HG03442 (cell line): ENCODE data around the gene NRIP2.
A peak's percentile ranks its signal among the peaks of the same experiment; 100 is the strongest.

Source experiments
- ATAC-seq: cut with Tn5 transposase; IDR thresholded peaks from one replicate; pipeline ENCODE4 v1.9.1; 2021; ENCODE audit warnings: mild to moderate bottlenecking, moderate library complexity; ENCODE audit not compliant: unreplicated experiment

Gene NRIP2

DNA sequence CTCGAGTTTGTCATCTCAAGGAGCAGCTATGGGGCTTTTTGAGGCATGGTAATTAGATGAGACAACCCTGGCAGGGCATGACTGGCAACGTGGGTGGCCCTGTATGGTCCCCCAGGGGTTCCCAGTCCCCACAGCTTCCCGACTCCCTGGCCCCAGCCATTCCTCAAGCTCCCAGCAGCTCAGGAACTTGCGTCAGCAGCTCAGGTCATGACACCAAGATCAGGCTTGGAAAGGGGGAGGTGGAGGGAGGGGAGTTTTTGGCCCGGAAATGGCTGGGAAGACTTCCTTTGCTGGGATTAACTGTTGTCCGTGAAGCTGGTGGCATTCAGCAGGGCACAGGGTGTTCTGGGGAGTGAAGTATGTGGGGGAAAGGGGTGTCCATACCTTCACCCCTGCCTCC lies 10.4 kb upstream of the NRIP2 start:
- no peak for ATAC-seq

DNA sequence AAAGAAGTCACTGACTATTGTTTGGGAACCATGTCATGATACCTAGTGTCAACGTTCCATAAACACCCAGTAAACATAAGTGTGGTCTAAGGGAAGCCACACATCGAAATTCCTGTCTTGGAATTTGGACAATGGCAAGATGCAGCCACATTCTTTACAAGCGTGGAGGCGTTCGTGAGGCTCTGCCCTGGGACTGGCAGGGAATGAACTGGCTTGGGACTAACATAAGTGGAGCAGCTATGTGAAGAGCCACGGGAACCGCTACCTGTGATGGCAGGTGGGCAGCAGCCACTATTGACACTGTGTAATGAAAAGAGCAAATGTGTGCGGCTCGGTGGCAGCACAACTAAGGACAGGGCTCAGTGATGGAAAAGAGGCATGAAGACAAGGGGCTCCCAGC lies 10.0 kb upstream of the NRIP2 start:
- no peak for ATAC-seq

DNA sequence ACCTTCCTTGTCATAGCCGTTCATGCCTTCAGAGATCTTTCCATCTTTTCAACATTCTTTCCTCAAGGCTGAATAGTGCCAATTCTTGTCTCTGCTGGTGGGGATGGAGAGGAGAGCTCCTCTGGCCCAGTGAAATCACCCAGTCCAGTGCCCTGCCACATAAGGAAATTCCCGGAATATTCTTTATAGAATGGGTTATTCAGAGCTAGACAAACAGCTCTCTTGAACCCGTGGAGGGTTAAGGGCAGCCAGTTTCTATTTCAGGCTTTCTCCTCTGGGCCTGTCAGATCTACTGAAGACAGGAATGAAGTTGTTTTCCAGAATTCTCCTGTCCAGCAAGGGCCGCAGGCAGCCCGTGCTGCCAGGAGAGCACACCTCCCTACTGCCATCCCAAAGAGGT lies 8.1 kb upstream of the NRIP2 start:
- no peak for ATAC-seq

DNA sequence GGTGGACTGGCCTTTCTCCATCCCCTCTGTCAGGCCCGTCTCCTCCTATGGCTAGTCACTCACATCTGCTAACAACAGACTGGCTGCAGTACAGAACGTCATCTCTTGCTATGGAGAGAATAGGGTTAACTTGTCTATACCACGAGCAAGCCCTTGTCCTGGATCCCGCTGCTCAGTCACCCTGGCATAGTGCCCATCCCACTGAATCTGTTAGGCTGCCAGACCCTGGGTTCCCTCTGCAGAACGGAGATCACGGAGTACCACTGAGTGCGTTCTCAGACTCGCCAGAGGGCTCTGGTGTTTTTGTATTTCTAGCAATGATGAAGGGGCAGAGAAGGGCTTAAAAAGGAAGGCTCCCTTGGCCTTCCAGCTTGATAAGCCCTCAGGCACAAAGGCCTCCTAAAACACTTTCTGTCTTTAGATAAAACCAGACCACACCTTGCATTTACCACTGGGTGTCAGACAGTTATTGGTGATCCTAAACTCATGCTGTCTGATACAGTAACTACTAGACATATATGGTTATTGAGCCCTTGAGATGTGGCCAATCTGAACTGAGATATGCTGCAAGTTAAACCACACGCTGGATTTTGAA lies 6.3 kb upstream of the NRIP2 start:
- no peak for ATAC-seq

GRCh38 chr12:2836574-2836973 lies 1.7 kb upstream of the NRIP2 start:
- no peak for ATAC-seq

- no peak for ATAC-seq
Measured at GRCh38 chr12:2835691-2836403, 1.0 kb upstream of the NRIP2 start.

GRCh38 chr12:2833810-2834209 lies 1.0 kb downstream of the NRIP2 start:
- no peak for ATAC-seq

DNA sequence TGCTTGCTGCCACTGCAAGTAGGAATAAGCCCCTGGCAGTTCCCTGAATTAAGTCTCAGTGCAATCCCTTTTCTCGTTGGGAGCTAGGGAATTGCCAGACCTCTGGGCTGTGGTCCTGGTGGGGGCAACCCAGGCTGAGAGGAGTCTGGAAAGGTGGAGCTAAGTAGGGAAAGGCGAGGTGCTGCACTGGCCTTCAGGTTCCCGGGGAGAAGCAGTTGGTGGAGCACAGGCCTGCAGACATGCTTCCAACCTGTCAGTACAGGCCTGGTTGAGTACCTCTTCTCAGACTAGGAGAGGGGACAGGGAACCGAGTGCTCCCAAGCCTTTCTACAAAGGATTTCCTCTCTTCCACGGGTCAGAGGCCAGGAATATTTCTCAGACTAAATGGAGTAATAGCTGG lies 1.5 kb downstream of the NRIP2 start:
- ATAC-seq = no peak

- no peak for ATAC-seq
Measured at GRCh38 chr12:2832550-2833127, 2.2 kb downstream of the NRIP2 start.

DNA sequence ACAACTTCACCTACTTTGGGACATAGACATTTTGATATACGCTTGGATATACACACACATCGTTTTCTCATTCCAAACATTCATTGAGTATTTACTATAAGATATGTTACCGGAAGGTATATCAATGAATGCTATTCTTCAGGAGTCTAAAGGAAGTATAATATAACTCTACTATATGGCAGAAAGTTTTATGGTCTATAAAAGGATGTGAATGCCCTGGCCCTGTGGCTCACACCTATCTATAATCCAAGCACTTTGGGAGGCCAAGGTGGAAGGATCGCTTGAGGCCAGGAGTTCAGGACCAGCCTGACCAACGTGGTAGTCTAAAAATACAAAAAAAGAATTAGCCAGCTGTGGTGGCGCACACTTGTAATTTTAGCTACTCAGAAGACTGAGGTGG lies 5.6 kb downstream of the NRIP2 start:
- ATAC-seq = no peak

- no peak for ATAC-seq
Measured at GRCh38 chr12:2826721-2827515, 7.9 kb downstream of the NRIP2 start.

GRCh38 chr12:2826036-2826435 lies 8.8 kb downstream of the NRIP2 start:
- ATAC-seq = no peak

DNA sequence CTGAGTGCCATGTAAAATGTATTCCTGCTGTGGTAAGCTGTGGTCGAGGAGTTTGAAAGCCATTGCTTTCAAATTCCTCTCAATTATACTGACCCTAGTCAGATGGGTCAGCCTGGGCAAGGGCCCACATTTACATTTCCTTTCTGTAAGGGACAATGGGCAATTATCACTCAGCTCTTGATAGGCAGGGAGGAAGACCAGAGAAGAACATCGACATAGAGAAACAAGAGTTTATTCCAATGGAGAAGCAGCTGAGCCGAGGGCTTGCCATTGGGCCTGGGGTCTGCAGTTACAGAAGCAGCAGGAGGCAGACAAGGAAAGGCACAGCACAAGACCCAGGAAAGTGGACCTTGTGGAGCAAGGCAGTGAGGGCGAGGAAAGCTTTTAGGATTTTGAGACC lies 9.7 kb downstream of the NRIP2 start:
- no peak for ATAC-seq

DNA sequence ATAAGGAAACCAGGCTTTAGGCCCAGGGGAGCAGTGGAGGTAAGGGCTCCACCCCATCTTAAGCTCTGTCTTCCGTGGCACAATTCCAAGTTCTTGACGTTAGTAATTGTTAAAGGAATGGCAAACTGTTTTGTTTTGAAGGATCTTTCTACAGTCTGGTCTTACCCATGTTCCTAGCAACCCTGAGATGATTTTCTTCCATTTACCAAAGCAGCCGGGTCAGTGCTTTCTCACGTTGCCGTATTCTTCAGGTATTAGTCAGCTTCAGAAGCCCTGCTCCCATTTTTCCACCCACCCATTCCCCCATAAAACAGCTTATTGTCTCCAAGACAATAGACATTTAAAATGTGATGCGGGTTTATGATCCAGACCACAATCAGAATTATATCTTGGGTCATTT lies 10.3 kb downstream of the NRIP2 start:
- ATAC-seq = no peak

- no peak for ATAC-seq
Measured at GRCh38 chr12:2823483-2823882, 11.4 kb downstream of the NRIP2 start.

DNA sequence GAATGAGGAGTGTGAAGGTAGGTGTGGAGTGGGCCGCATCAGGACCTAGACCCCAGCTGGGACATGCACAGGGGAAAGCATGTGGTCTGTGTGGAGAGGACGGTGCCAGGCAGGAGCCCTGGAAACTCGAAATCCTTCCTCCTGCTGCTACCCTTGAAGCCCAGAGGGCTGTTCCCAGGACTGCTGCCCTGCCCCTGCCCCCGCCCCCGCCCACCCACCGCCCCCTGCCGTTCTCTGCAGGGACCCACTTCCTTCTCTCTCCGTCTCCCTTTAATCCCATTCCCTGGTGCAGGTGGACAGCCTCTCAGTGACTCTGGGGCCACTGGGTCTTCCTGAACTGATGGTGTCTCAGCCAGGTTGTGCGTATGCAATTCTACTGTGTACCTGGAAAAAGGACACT lies 14.4 kb downstream of the NRIP2 start:
- no peak for ATAC-seq

- no peak for ATAC-seq
Measured at GRCh38 chr12:2819810-2820209, 15.0 kb downstream of the NRIP2 start.

- ATAC-seq = no peak
Measured at GRCh38 chr12:2813214-2814185, 21.3 kb downstream of the NRIP2 start.

- ATAC-seq = peak; percentile 94
Measured at GRCh38 chr12:2812290-2813213, 22.3 kb downstream of the NRIP2 start, which contains the start of gene ITFG2. TSS of gene ITFG2 (plus strand) at chr12:2812668. CDS start at chr12:2812761, 93 bp downstream.
